GM12864 (cell line): ENCODE data around the gene GNAQ.

ENCODE experiments used
- DNase-seq: peaks from one replicate; pipeline ENCODE4 v3.0.0-alpha.2; 2011; ENCODE audit warnings: low read depth
- H3K4me3 ChIP-seq: 2 replicates; pipeline ENCODE4 v1.5.1; 2011; ENCODE audit warnings: mild to moderate bottlenecking, low read depth, low read length, control low read depth
- TF ChIP-seq, protein P1 (sequence below): IDR thresholded peaks from 2 replicates; pipeline ENCODE4 v1.5.1; 2011; ENCODE audit warnings: low read depth, mild to moderate bottlenecking, moderate library complexity, low read length, control low read depth, inconsistent platforms; ENCODE audit errors: missing control alignments

GNAQ gene

DNA sequence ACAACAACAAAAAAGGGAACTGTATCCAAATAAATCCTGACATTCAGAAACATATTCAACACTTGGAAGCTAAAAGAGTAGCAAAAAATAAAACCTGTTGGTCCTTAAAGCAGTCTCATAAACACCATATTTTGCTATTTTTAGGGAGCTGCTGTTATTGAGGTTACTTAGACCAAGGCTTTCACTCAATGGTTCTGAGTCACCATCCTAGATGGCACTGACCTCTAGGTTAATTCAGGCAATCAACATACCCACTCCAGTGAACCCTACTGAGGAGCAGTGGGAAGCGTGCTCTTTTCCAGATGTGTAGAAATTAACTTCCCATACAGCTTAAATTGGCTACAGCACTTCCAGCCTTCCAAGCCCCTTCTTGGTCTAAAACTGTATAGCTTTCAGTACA, 5.2 kb downstream of the GNAQ start:
- TF ChIP-seq, protein P1, sequence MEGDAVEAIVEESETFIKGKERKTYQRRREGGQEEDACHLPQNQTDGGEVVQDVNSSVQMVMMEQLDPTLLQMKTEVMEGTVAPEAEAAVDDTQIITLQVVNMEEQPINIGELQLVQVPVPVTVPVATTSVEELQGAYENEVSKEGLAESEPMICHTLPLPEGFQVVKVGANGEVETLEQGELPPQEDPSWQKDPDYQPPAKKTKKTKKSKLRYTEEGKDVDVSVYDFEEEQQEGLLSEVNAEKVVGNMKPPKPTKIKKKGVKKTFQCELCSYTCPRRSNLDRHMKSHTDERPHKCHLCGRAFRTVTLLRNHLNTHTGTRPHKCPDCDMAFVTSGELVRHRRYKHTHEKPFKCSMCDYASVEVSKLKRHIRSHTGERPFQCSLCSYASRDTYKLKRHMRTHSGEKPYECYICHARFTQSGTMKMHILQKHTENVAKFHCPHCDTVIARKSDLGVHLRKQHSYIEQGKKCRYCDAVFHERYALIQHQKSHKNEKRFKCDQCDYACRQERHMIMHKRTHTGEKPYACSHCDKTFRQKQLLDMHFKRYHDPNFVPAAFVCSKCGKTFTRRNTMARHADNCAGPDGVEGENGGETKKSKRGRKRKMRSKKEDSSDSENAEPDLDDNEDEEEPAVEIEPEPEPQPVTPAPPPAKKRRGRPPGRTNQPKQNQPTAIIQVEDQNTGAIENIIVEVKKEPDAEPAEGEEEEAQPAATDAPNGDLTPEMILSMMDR = no peak
- no peak for DNase-seq
- H3K4me3 ChIP-seq = no peak overlapping the region

DNA sequence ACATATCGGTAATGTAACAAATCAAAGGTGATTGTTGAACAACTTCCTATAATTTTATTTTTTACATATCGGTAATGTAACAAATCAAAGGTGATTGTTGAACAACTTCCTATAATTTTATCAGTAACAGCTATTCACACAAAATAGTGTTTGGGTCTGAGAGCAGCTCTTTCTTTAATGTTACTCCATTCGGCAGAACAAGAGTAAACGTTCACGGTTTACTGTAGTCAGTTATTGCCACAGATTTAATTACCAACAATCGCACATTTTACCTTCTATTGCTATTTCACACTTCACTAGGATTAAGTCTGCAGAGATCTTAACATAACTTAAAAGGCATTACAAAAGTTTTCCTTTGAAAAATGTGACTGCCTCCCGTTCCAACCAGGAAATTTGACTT, 6.4 kb downstream of the GNAQ start:
- H3K4me3 ChIP-seq = no peak overlapping the region
- no peak for DNase-seq
- TF ChIP-seq, protein P1 = no peak

DNA sequence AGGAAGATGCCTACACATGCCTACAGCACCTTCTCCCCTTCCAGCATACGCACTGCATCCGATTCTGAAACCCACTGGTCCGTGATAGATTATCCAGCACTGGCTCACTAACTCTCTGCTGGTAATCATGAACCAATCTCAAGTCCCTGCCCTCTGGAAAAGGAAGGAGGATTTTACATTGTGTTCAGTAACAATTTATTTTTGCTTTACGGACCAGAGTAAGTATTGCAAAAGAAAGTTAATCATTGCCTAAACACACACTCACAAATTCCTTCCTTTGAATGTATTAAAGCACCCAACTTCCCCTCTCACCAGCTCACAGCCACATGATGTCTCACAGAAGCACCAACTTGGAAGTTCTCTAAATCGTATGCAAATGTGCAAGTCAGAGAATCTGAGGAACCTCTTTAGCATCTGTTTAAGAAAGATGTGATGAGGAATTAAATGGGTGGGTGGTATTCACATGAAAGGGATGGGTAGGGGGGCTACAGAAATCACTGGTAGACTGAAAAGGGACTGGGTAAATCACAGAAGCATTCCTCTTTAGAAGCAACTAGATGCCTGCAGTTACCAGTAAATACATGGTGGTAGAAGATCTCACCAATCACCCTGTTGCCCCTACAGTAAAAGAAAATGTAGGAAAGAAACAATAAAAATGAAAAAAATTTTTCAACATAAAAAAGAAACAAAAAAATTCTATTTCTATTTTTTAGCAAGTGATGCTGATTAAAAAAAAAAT, 8.4 kb downstream of the GNAQ start:
- no peak for DNase-seq
- no peak overlapping the region for H3K4me3 ChIP-seq
- TF ChIP-seq, protein P1 = no peak

DNA sequence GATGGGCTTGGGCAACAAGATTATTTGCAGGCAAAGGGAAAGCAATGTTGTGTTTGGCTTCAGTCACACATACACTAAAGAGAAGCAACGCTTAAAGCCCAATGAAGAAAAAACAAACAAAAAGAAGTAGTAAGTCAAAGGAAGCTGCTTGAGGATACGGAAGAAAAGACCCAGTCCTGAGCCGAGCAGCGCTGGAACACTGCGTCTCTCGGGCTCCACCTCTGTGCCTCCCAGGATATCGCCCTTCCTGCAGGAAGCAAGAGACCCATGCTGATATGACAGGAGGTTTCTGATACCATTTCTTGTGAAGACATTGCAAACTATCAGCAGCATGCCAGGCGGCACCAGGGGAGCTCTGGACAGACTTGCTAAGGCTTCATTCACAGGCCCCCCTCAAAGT, 9.9 kb downstream of the GNAQ start:
- no peak overlapping the region for H3K4me3 ChIP-seq
- DNase-seq = no peak
- TF ChIP-seq, protein P1 = no peak

DNA sequence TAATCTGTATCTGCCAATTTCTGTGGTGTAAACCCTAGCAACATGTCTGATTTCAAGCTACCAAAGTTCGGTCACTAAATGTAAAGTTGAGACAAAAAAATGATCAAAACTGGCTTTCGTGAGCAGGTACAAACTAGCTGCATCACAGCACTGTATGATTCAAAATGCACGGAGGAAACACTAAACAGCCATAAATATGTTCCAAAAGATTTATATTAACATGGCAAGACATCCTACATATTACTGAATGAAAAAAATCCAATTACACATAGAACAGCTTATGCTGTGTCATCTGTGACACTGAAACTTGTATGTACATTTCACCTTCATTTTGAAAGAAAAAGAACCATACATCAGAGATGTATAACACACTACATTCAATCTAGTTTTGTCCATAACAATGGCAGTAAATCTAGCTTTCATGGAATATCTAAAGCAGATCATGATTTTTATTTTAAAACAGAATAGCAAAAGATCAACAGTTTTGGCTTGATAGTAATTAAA, 14.4 kb downstream of the GNAQ start:
- DNase-seq = no peak
- TF ChIP-seq, protein P1 = no peak
- H3K4me3 ChIP-seq = no peak overlapping the region

DNA sequence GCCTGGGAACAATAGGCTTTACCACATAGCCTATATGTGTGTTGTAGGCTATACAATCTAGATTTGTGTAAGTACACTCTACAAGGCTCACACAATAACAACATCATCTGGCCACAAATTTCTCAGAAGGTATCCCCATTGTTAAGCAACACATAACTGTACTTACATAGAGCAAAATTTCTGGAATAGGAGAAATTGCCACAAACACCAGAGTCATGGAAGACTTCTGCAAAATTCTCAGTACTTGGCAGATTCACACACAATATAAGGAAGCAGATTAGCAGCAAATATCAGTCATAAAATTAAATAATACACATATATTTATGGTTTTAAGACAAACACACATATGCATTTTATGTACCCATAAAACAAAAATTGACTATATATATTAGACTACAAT, 16.4 kb downstream of the GNAQ start:
- H3K4me3 ChIP-seq = no peak overlapping the region
- TF ChIP-seq, protein P1 = no peak
- no peak for DNase-seq

DNA sequence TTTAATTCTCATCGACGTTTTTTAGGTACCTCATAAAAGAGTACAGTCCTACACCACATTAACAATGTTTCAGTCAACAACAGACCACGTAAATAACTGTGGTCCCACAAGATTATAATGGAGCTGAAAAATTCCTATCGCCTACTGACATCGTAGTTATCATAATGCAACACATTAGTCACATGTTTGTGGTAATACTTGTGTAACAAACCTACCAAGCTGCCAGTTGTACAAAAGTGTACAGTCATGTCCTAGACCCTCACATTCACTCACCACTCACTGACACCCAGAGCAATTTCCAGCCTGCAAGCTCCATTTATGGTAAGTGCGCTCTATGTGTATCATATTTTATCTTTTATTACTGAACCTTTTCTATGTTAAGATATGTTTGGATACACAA, 16.8 kb downstream of the GNAQ start:
- TF ChIP-seq, protein P1 = no peak
- H3K4me3 ChIP-seq = no peak overlapping the region
- no peak for DNase-seq
